WTC11 (cell line): ENCODE measurements around the gene LVRN. TPM values are rescaled to one million over a fixed set of nuclear protein-coding genes. Genes with fewer than 3 reads are reported as not detected.

Source experiments
- ATAC-seq: fragments of 200-7000 bp; cut with Tn5 transposase; 2 replicates; pipeline ENCODE4 v1.10.0; 2021; ENCODE audit warnings: mild to moderate bottlenecking, moderate library complexity
- CTCF ChIA-PET: fragments of 300-600 bp; sonication (Branson Sonifier 250); formaldehyde crosslinking; loops from one replicate; lab custom pipeline; 2021; ENCODE audit warnings: antibody characterized with exemption; lab: Charles Lee
- POLR2A ChIA-PET: fragments of 350-600 bp; sonication (Branson Sonifier 250); formaldehyde crosslinking; loops from one replicate; lab custom pipeline; 2021; ENCODE audit warnings: antibody characterized with exemption; lab: Charles Lee
- DNase-seq: peaks from one replicate; pipeline ENCODE4 v3.0.0; 2021; ENCODE audit warnings: low spot score
- H3K27ac Mint-ChIP-seq: 2 replicates; pipeline ENCODE4 v1.8.0; 2021; ENCODE audit warnings: mixed read lengths
- H3K27me3 Mint-ChIP-seq: 2 replicates; pipeline ENCODE4 v1.8.0; 2021; ENCODE audit warnings: low read depth, mild to moderate bottlenecking, moderate library complexity, mixed read lengths
- H3K36me3 Mint-ChIP-seq: 2 replicates; pipeline ENCODE4 v1.8.0; 2021; ENCODE audit warnings: mixed read lengths
- H3K4me1 Mint-ChIP-seq: 2 replicates; pipeline ENCODE4 v1.8.0; 2022; ENCODE audit warnings: mixed read lengths
- H3K4me3 Mint-ChIP-seq: 2 replicates; pipeline ENCODE4 v1.8.0; 2021; ENCODE audit warnings: mild to moderate bottlenecking, moderate library complexity, mixed read lengths
- H3K9me3 Mint-ChIP-seq: 2 replicates; pipeline ENCODE4 v1.8.0; 2021; ENCODE audit warnings: mixed read lengths
- CDX4 ChIP-seq: fragments of 250-450 bp; sonication (Bioruptor Pico); IDR thresholded peaks from 2 replicates; pipeline ENCODE4 v1.9.0; 2021; ENCODE audit warnings: moderate library complexity, mild to moderate bottlenecking, inconsistent platforms, borderline replicate concordance
- CREM ChIP-seq: sonication (generic); formaldehyde crosslinking; IDR thresholded peaks from 2 replicates; pipeline ENCODE4 v1.8.1; 2022; ENCODE audit warnings: mild to moderate bottlenecking, missing genetic modification reagents, moderate library complexity
- CTCF ChIP-seq: fragments of 200-600 bp; IDR thresholded peaks from 2 replicates; pipeline ENCODE4 v1.8.0; 2022; ENCODE audit warnings: antibody characterized with exemption
- EMX1 ChIP-seq: fragments of 250-450 bp; sonication (Bioruptor Pico); IDR thresholded peaks from 2 replicates; pipeline ENCODE4 v1.8.0; 2021; ENCODE audit warnings: mild to moderate bottlenecking
- NR1H2 ChIP-seq: sonication (generic); formaldehyde crosslinking; IDR thresholded peaks from 2 replicates; pipeline ENCODE4 v1.9.0; 2021; ENCODE audit warnings: mild to moderate bottlenecking, moderate library complexity, missing genetic modification reagents
- SMAD3 ChIP-seq: sonication (generic); formaldehyde crosslinking; IDR thresholded peaks from 2 replicates; pipeline ENCODE4 v1.8.0; 2022; ENCODE audit warnings: missing genetic modification reagents, mild to moderate bottlenecking, borderline replicate concordance
- STAT6 ChIP-seq: sonication (generic); formaldehyde crosslinking; conservative IDR thresholded peaks from 2 replicates; pipeline ENCODE4 v1.8.1; 2023; ENCODE audit warnings: mild to moderate bottlenecking, low read depth, missing genetic modification reagents, moderate library complexity
- TCF7 ChIP-seq: sonication (generic); formaldehyde crosslinking; IDR thresholded peaks from 2 replicates; pipeline ENCODE4 v1.8.0; 2022; ENCODE audit warnings: mild to moderate bottlenecking, low read depth, missing genetic modification reagents, moderate library complexity
- TP53 ChIP-seq: sonication (generic); formaldehyde crosslinking; IDR thresholded peaks from 2 replicates; pipeline ENCODE4 v1.8.1; 2023; ENCODE audit warnings: mild to moderate bottlenecking, missing genetic modification reagents
- ZBTB43 ChIP-seq: sonication (generic); formaldehyde crosslinking; IDR thresholded peaks from 2 replicates; pipeline ENCODE4 v1.8.1; 2023; ENCODE audit warnings: mild to moderate bottlenecking, missing genetic modification reagents
- ZNF219 ChIP-seq: sonication (generic); formaldehyde crosslinking; IDR thresholded peaks from 2 replicates; pipeline ENCODE4 v1.8.0; 2023; ENCODE audit warnings: missing genetic modification reagents, mild to moderate bottlenecking, borderline replicate concordance
- ZNF263 ChIP-seq: sonication (generic); formaldehyde crosslinking; IDR thresholded peaks from 2 replicates; pipeline ENCODE4 v1.8.1; 2022; ENCODE audit warnings: low read depth, mild to moderate bottlenecking, moderate library complexity, missing genetic modification reagents
- total RNA-seq: library from RNA; stranded (reverse); gene quantifications from 3 replicates; pipeline ENCODE4 v1.2.3, GENCODE V29; 2021
- TF ChIP-seq, protein P1 (sequence below): sonication (generic); formaldehyde crosslinking; IDR thresholded peaks from 2 replicates; pipeline ENCODE4 v1.8.0; 2023; ENCODE audit warnings: mild to moderate bottlenecking, missing genetic modification reagents
- TF ChIP-seq, protein P2 (sequence below): sonication (generic); formaldehyde crosslinking; IDR thresholded peaks from 2 replicates; pipeline ENCODE4 v1.8.1; 2023; ENCODE audit warnings: mild to moderate bottlenecking, missing genetic modification reagents, borderline replicate concordance

LVRN gene
- total RNA-seq, 1 experiment from 2014 or later = 0.13 TPM

DNA sequence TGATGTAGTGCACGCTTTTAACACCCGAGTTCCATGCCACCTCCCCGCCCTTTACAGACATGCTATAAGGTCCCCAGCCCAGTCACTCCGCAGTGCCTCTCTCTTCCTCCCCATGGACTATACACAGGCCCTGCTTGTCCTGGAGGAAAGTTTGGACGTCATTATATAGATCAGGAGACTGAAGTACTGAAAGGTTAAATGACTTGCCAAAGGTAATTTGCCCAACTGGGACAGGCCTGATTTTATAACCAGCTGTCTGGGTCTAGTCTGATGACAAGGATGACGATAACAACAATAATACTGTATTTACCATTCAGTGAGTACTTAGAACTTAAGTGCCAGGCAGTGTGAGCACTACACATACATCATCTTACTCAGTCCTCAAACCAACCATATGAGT, 33.1 kb downstream of the LVRN start:
- H3K4me1 Mint-ChIP-seq = no peaks in the 10 kb centered on the region
- TF ChIP-seq, protein P1, sequence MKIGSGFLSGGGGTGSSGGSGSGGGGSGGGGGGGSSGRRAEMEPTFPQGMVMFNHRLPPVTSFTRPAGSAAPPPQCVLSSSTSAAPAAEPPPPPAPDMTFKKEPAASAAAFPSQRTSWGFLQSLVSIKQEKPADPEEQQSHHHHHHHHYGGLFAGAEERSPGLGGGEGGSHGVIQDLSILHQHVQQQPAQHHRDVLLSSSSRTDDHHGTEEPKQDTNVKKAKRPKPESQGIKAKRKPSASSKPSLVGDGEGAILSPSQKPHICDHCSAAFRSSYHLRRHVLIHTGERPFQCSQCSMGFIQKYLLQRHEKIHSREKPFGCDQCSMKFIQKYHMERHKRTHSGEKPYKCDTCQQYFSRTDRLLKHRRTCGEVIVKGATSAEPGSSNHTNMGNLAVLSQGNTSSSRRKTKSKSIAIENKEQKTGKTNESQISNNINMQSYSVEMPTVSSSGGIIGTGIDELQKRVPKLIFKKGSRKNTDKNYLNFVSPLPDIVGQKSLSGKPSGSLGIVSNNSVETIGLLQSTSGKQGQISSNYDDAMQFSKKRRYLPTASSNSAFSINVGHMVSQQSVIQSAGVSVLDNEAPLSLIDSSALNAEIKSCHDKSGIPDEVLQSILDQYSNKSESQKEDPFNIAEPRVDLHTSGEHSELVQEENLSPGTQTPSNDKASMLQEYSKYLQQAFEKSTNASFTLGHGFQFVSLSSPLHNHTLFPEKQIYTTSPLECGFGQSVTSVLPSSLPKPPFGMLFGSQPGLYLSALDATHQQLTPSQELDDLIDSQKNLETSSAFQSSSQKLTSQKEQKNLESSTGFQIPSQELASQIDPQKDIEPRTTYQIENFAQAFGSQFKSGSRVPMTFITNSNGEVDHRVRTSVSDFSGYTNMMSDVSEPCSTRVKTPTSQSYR (CRISPR knock-in tag) = no peak
- TF ChIP-seq TP53 (CRISPR knock-in tag) (no peak), TCF7 (CRISPR knock-in tag) (no peak), STAT6 (CRISPR knock-in tag) (no peak)
- TF ChIP-seq, all 79 proteins: peak for 0
- ATAC-seq = no peak
- Mint-ChIP-seq H3K27ac (no peak overlapping the region), H3K36me3 (no peaks in the 10 kb centered on the region), H3K27me3 (no peaks in the 10 kb centered on the region), H3K9me3 (no peaks in the 10 kb centered on the region), H3K4me3 (no peak overlapping the region)
- POLR2A ChIA-PET = no interaction called here
- no peak for DNase-seq
- CTCF ChIA-PET = no interaction called here

DNA sequence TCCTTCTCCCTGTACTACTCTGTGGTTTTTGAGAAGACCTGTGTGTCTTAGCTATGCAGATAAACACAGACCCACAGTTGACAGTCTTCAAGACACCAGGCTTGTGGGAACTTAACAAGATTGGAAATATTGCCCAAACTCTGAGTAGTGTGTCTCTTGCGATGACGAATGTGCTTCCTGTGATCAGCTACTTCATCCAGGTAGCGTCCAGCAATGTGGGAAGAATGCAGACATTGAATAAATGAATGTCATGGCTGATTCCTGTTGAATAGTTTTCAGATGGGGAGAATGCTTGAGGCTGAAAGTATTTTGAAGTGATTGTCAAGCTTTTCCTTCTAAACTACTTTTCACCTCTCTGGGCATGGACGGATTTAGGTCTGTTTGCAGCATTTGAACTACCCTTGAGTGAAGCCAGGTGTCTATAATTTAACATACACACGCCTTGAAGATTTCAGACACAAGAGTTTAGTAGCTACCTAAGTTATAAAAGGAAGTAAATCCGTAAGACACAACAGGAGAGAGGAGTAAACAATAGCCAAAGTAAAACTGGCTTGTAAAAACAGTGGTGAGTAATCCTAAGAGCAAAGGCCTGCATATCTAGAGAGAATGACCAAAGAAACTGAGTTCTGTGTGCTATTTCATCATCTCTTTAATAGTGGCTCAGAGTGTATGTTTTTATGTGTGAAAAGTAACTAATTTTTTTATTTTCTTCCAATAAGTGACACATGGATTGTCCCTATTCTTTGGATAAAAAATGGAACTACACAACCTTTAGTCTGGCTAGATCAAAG, 40.0 kb downstream of the LVRN start:
- no peak overlapping the region for H3K4me3 Mint-ChIP-seq
- CTCF ChIA-PET = no interaction called here
- DNase-seq (no peak), ATAC-seq (no peak)
- H3K27me3 Mint-ChIP-seq = no peaks in the 10 kb centered on the region
- POLR2A ChIA-PET = no interaction called here
- no peaks in the 10 kb centered on the region for H3K36me3 Mint-ChIP-seq
- peaks cover 4% of the 10 kb centered on the region for H3K4me1 Mint-ChIP-seq
- TF ChIP-seq CTCF = no peak
- no peak for TF ChIP-seq ZNF219 (CRISPR knock-in tag)
- no peak for TF ChIP-seq ZBTB43
- no peak for TF ChIP-seq CDX4
- no peak for TF ChIP-seq NR1H2 (CRISPR knock-in tag)
- TF ChIP-seq, protein P2, sequence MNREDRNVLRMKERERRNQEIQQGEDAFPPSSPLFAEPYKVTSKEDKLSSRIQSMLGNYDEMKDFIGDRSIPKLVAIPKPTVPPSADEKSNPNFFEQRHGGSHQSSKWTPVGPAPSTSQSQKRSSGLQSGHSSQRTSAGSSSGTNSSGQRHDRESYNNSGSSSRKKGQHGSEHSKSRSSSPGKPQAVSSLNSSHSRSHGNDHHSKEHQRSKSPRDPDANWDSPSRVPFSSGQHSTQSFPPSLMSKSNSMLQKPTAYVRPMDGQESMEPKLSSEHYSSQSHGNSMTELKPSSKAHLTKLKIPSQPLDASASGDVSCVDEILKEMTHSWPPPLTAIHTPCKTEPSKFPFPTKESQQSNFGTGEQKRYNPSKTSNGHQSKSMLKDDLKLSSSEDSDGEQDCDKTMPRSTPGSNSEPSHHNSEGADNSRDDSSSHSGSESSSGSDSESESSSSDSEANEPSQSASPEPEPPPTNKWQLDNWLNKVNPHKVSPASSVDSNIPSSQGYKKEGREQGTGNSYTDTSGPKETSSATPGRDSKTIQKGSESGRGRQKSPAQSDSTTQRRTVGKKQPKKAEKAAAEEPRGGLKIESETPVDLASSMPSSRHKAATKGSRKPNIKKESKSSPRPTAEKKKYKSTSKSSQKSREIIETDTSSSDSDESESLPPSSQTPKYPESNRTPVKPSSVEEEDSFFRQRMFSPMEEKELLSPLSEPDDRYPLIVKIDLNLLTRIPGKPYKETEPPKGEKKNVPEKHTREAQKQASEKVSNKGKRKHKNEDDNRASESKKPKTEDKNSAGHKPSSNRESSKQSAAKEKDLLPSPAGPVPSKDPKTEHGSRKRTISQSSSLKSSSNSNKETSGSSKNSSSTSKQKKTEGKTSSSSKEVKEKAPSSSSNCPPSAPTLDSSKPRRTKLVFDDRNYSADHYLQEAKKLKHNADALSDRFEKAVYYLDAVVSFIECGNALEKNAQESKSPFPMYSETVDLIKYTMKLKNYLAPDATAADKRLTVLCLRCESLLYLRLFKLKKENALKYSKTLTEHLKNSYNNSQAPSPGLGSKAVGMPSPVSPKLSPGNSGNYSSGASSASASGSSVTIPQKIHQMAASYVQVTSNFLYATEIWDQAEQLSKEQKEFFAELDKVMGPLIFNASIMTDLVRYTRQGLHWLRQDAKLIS (CRISPR knock-in tag) = no peak
- TF ChIP-seq ZNF263 = no peak
- no peak for TF ChIP-seq CREM (CRISPR knock-in tag)
- TF ChIP-seq SMAD3 = no peak
- TF ChIP-seq EMX1 (CRISPR knock-in tag) = no peak
- H3K9me3 Mint-ChIP-seq = no peaks in the 10 kb centered on the region
- no peak overlapping the region for H3K27ac Mint-ChIP-seq
